HG03135 (cell line): ENCODE data around the gene PCDH1.

ENCODE experiments used
- ATAC-seq: cut with Tn5 transposase; IDR thresholded peaks from one replicate; pipeline ENCODE4 v1.9.1; 2021; ENCODE audit warnings: mild to moderate bottlenecking, moderate library complexity; ENCODE audit not compliant: unreplicated experiment

The PCDH1 gene

DNA sequence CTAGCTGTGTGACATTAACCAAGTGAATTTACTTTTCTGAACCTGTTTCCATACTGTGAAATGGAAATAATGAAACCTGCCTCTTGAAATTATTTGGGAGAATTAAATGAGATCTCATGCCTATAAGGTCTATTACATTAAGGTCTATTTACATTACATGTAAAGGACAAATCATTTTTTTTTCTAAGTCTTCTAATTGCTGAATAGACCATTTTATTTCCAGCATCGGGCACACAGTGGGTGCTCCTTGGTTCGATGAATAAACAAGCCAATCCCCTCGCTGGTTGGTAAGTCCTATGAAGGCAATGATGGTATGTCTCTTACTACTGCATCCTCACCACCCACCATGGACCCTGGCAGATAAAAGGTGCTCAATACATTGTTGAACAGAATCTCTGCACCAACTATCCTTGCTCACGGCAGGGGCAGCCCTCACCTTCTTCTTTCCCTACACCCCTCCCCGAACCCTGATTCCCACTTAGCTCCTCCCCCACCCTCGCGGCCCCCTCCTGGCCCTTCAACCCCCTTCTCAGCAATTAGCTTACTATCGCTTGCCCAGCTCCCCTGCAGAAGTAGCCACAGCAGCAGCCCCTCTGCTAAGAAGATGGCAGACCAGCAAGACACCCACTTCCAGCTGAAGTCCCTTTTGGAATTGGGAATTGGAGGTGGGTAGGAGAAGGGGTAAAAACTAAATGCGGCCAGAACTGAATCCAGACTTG is 3.0 kb downstream of the PCDH1 start:
- ATAC-seq: no peak

DNA sequence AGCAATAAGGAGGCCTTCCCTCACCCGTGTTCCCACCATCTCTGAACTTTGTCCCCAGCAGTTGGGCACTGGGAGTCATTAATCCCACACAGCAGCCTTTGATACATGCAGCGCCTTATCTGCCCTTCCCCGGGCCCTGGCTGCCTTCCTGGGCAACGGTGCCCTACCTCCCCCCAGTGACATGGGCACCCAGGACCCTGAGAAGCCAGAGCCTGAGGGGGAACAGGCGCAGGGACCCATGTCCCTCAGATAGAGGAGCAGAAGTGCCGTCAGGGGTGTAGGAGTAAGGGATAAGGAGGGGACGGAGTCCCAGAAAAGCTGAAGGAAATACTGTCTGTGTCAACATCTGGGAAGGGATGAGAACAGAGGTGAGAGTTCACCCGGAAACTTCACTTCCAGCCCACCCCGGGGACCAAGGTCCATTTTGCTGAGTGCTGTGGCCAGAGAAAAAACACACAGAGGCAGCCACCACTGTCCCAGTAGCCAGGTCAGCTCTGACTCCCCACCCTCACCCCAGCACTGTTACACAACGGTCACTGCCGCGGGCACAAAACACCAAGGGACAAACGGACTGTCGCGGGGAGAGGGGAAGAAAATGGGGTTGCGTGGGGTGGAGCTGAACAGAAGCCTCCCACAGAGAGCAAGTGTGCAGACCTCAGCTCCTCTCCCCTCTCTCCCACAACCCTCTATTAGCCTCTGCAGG is 3.8 kb downstream of the PCDH1 start:
- ATAC-seq: no peak

DNA sequence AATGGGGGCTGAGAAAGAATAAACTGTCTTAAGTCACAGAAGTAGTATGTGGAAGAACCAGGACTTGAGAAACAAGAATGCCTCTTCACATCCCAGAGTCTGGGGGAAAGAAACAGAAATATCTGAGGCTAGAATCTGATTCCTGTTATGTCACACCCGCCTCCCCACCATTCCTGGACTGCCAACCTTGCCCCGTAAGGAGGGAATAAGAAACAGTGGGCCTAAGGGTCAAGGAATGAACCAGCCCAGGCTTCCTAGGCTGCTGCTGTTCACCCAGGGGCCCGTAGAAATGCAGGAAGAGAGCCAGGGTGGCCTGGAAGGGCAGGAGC is 4.3 kb downstream of the PCDH1 start:
- ATAC-seq: no peak

DNA sequence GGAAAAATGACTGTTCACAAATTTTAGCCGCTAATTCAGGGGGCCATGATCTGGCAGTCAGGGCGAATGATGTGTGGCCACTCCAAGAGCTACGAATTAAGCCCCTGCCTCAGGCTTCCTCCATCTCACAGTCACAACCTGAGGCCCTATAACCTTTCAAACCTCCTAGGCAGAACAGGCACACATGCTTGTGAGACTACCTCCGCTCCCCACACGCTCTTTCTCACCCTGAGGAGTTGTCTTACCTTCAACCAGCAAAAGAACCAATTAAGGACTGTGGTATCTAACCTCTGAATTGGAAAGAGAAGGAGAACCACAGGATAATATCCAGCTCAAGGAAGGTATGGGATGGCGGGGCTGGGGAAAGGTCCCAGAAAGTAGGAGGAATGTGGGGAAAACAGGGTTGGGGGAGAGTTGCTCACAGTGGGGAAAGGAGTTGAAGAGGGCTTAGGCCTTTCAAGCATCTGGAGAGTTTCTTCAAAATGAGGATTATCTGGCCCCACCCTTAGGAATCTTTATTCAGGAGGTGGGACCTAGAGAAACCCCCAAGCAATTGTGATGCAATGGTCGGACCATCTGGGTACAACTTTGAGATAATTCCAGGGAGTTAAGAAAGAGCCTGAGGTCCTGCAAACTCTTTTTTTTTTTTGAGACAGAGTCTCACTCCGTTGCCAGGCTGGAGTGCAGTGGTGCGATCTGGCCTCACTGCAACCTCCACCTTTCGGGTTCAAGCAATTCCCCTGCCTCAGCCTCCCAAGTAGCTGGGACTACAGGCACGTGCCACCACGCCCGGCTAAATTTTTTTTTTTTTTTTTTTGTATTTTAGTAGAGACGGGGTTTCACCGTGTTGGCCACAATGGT is 5.5 kb downstream of the PCDH1 start:
- no peak for ATAC-seq

DNA sequence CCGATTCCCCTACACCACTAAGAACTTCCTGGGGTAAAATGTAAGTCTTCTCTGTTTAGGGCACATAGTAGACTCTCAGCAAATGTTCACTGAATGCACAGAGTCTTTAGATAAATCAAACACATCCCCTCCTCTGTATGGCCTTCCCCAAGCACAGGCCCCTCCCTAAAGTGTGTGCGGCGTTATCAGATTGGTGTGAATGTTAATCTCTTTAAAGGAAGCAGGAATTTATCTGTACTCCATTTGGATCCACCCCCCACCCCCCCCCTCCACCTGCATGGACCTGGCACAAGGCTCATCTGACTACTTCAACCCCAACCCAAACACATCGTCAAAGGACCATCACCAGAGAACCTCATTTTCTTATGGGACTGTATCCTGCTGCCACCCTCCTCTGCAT is 6.3 kb downstream of the PCDH1 start:
- no peak for ATAC-seq

DNA sequence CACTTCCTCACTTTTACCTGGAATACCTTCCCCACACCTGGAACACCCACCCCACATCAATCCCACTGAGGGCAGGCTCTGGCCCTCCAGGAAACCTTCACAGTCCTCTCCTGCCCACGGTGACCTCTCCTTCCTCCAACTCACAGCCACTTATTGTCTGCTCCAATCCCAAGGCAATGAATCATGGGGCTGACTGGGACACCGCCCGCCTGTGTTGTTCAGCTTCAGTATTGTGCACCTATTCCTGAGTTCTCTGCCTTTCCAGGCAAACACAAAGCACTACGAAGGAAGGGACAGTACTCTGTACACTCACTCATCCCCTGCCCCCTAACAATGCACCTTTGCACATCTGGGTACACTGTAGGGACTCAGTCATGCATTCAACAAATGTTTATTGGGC is 7.3 kb downstream of the PCDH1 start:
- no peak for ATAC-seq

DNA sequence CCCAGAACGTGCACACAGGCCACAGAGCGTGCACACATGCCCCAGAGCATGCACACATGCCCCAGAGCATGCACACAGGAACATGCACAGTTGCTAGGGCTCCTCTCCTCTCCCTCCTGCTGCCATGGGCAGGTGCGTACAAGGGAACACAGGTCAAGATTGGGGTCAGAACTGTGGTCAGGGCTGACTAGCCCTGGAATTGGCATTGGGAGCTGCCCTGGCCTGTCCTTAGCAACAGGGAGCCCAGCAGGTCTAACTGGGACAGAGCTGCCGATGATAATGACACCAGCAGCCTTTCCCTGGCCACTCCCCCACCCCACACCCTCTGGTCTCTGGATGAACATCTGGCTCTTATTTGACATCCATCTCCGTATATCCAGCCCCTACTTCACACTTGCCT is 8.0 kb downstream of the PCDH1 start:
- no peak for ATAC-seq

DNA sequence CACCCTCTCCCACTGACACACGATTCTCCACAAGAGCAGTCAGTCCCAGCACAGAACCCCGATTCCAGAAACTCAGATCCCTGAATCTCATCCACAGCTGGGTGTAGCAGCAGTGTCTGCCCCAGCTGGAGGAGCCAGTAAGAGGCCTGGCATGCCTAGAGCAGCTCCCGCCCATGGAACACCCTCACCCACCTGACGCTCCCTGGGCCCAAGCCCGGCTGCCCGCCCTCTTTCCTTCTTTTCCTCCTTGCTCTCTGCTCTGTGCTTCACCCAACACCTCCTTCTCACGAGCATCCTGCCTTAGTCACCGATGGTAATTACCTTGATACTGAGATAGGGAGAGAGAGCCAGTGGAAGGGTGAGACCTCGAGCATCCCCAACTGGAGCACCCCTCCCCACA is 8.7 kb downstream of the PCDH1 start:
- ATAC-seq: no peak

DNA sequence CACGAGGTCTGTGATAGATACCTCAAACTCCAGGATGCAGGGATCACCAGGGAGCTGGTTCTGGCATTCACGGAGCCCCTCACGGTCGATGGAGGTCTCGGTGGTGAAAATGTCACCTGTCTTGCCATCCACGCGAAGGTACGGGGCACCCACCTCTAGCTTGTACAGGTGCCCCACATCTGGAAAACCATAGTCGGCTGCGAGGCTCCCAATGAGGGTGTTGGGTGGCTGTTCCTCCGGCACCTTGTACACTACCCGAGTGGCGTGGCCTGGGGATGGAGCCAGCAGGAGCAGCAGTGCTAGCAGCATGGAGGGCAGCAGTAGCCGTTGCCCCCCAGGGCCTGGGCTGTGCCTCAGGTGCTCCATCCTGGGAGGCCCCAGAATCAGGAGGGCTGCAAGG is 9.2 kb downstream of the PCDH1 start:
- ATAC-seq: no peak

DNA sequence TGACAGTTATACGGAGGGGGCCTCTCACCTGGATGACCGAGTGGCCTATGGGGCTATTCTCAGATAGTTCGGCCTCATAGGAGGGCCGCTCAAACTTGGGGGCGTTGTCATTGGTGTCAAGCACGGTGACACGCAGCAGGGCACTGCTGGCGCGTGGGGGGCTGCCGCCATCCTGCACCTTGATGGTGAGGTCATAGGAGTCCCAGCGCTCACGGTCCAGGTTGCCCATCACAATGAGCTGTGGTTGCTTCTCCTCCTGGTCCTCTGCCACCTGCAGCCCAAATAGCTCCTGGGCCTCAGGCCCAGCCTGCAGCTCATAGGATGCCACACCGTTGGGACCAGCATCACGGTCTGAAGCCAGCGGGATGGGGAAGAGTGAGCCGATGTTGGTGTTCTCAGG is 9.7 kb downstream of the PCDH1 start:
- no peak for ATAC-seq

DNA sequence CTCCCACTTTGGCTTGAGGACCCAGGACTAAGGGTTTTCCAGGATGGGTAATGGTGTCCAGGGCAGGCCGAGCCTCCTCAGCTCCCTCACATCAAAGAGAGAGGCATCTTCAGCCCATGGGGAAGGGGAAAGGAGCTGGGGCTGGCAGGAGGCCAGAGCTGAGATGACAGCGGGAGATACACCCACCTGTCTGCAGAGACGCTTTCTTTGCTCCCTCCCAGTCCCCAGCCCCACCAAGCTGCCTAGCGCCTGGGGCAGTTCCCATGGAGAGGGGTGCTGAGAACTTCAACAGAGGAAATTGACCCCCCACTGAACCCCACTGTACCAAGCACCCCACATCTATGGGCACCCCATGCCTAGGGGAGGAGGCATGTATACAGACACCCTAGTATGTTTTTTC is 10.6 kb downstream of the PCDH1 start:
- ATAC-seq: no peak

DNA sequence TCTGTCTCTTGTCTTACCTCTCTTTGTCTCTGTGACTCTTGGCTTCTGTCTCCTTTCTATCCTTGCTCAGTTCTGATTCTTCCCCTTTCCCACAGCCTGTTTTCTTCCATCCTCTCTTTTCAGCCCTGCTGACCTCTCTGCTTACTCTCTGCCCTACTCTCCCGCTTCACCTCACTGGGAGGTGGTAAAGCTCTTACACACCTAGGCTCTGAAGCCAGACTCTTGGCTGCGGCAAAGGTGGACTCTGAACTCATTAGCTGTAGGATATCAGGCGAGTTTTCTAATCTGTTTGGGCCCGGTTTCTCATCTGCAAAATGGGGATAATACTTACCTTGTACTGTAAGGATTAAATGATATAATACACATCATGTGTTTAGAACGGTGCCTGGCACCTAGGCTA is 11.1 kb downstream of the PCDH1 start:
- ATAC-seq: no peak

DNA sequence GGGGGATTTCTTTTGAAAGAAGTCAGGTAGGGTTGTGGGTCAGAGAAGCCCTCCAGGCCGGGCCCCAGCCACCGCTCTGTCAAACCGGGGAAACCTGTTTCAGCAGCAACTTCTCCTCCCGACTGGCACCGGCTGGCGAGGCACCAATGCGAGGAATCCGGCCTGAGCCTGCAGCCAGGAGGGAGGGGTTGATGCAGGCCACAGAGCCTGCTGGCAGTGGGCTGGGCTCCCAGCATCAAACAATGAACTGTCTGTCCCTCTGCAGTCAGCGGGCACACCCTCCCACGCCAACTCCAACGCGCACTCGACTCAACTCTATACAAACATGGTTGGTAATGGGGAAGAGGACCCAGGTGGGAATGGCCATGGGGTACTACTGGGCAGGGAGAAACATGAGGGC is 12.1 kb downstream of the PCDH1 start:
- no peak for ATAC-seq

DNA sequence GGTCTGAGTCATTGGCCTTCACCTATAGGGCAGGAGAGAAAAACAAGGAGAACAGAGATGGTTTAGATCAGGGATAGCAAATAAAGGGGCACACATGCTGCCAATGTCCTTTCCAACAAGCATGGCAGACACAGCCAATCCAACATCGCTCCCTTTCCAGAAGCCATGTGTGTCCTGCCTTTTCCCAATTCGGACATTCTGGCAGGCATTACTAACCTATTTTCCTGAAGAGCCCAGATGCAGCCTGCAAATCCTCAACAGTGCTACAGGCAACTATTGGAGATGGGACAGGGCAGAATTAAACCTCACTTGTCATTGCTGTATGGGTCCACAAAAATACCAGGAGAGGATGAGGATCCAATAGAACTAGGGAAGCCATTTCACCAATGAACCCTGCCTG is 12.8 kb downstream of the PCDH1 start:
- ATAC-seq: no peak

DNA sequence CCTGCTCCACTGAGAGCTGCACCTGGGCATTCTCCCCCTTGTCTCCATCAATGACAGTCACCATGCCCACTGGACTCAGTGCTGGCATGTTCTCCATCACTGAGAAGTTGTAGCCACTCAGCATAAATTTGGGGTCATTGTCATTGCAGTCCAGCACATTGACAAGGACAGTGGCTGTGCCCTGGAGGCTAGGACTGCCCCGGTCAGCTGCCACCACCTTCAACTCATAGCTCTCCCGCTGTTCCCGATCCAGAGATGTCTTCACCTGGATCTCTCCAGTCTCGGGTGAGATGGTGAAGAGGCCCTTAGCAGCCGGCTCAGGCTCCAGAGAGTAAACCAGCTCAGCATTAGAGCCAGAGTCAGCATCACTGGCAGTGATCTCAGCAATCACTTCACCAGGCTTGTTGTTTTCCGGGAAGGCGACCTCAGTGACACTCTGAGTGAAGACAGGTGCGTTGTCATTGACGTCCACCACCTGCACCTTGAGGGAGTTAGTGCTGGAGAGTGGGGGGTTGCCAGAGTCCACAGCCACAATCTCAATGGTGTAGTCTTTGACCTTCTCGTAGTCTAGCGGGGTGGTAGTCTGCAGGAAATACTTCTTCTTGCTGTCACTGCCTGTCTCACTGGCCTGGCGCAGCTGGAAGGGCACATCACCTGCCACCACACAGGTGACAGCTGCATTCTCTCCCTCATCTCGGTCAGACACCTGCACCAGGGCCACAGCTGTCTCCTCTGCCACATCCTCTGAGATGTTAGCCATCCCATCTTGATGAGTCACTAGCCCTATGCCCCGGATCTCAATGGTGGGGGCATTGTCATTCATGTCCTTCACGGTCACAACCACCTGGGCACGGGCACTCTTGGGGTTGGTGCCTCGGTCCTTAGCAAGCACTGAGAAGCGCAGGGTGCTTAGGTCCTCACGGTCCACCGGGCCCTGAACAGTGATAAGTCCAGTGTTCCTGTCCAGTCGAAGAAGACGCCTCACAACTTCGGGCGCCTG is 13.5 kb downstream of the PCDH1 start:
- no peak for ATAC-seq

DNA sequence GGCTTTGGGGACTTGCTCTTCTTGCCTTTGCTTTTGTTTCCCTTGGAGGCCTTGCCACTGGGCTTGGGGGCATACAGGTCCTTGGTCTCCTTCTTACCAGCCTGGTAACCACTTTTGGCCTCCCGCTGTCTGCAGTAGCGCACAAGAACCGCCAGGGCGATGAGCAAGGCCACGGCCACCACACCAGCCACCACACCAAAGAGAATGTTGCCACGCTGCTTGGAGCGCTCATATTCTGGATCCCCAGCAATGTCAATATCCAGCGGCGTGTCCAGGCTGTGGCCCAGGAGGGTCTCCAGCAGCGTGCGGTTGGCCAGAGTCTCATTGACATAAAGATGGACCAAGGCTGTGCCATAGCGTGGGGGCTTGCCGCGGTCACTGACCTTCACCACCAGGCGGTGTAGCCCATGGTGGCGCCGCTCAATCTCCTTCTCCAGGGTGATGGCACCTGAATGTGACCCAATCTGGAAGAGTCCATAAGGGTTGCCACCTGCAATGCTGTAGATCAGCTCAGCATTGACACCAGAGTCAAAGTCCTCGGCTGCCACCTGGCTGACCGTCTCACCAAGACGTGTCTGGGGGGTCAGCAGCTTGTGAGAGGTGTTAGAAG is 14.5 kb downstream of the PCDH1 start:
- ATAC-seq: no peak

DNA sequence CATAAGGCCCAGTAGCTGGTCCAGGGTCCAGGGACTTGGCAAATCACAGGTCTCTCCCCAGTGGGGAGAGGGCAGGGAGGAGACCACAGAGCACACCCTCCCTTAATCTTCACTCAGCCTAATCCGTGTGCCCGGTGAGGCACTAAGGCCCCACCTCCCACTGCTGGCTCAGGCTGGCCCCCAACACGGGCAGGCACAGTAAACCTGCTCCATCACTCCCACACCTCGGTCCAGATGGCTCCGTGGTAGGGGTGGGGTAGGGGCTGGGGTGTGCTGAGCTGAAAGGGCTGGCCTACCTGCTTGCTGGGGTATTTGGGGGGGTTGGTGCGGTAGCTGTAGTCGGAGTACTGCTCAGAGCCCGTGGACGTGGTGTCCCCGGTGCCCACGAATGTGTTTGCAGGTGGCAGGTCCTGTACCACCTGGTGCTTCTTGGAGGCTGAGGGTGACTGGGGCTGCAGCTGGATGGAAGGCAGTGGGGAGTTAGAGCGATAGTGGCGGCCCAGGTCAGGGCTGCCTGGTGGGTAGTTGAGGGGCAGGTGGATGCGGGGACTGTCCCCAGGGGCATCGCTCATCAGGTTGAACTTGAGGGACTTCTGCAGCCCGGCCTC is 15.2 kb downstream of the PCDH1 start:
- ATAC-seq: no peak

DNA sequence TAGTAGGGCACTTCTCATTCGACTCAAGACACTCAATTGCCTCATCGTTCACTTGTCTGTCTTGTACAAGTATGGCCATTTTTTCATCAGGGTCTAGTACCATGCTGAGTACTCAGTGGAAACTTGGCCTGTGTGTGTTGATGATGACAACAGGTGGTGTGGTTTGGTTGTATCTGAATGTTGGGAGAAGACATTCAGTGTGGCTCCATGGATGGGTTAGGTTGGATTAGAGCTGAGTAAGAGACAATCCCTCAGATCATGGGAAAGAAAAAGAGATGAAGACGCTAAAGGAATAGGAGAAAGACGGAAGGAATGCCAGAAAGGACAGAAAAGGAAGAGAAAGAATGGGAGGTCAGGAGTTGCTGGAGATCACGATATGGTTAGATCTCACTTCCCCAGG is 17.0 kb downstream of the PCDH1 start:
- ATAC-seq: no peak

DNA sequence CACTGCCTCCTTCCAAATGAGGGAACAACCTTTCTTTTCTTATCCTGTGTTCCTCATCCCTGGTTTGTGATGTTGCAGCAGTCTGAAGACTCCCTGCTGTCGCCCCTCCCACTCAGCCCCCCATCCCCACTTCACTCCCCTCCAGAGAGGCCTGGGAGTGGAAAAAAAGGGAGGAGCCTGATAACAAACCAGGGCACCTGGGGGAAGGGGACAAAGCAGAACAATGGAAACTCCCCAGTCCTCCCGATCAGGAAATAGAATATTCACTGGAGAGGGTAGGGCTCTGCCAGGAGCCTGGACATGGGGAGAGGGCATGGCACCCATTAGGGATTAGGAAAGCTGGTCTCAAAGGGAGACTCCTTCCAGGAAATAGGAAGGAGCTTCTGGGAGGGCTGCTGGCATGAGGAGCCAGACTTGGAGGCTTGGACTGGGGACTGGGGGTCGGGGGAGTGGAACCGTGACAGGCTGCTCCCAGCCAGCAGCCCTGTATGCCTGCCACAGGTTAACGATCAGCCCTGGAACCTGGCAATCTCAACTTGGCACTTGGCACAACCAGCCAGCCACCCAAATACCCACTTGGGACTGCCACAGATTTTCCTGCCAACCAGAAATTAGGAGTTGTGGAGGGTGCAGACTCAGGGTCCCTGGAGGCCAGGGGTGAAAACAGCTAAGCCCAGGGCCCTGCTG is 20.0 kb downstream of the PCDH1 start:
- no peak for ATAC-seq
